ENCODE measurements around the gene NINJ1. TPM values are rescaled to one million over a fixed set of nuclear protein-coding genes. Genes with fewer than 3 reads are reported as not detected.

NINJ1 gene
- total RNA-seq, 1 donor from 2014 or later = 46.6 TPM

GRCh38 chr9:93080406-93080805, 53.6 kb downstream of the NINJ1 start:
- DNase-seq = peak; percentile 28
- no peak for ATAC-seq

GRCh38 chr9:93079371-93079770, 54.7 kb downstream of the NINJ1 start:
- no peaks in the 10 kb centered on the region for H3K27me3 ChIP-seq (ENCODE audit: low read depth)
- H3K9me3 ChIP-seq = no peaks in the 10 kb centered on the region
- no peak for ATAC-seq
- TF ChIP-seq, protein P1, sequence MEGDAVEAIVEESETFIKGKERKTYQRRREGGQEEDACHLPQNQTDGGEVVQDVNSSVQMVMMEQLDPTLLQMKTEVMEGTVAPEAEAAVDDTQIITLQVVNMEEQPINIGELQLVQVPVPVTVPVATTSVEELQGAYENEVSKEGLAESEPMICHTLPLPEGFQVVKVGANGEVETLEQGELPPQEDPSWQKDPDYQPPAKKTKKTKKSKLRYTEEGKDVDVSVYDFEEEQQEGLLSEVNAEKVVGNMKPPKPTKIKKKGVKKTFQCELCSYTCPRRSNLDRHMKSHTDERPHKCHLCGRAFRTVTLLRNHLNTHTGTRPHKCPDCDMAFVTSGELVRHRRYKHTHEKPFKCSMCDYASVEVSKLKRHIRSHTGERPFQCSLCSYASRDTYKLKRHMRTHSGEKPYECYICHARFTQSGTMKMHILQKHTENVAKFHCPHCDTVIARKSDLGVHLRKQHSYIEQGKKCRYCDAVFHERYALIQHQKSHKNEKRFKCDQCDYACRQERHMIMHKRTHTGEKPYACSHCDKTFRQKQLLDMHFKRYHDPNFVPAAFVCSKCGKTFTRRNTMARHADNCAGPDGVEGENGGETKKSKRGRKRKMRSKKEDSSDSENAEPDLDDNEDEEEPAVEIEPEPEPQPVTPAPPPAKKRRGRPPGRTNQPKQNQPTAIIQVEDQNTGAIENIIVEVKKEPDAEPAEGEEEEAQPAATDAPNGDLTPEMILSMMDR (IDR thresholded peaks at IDR 0.05) = no peak
- no peak overlapping the region for H3K4me3 ChIP-seq
- peak; percentile 34 for DNase-seq
- intact Hi-C loops (cut with DNase I) = no loop called here
- no peak overlapping the region for H3K27ac ChIP-seq
- H3K36me3 ChIP-seq = no peaks in the 10 kb centered on the region
- peaks cover 9% of the 10 kb centered on the region for H3K4me1 ChIP-seq

More at GRCh38 chr9:93080406-93080805, 53.6 kb downstream of the NINJ1 start:
- intact Hi-C loops (cut with DNase I) = no loop called here
- Histone ChIP-seq H3K27me3 (ENCODE audit: low read depth) (no peaks in the 10 kb centered on the region), H3K9me3 (no peaks in the 10 kb centered on the region), H3K36me3 (no peaks in the 10 kb centered on the region), H3K27ac (no peak overlapping the region), H3K4me3 (no peak overlapping the region), H3K4me1 (peaks cover 9% of the 10 kb centered on the region)
- TF ChIP-seq, protein P1 (IDR thresholded peaks at IDR 0.05) = no peak

- no peak for ATAC-seq
- H3K27me3 ChIP-seq (ENCODE audit: low read depth) = no peaks in the 10 kb centered on the region
- H3K36me3 ChIP-seq = no peaks in the 10 kb centered on the region
- peaks cover 2% of the 10 kb centered on the region for H3K4me1 ChIP-seq
- intact Hi-C loops (cut with DNase I) = no loop called here
- no peaks in the 10 kb centered on the region for H3K9me3 ChIP-seq
- peak; percentile 34 for DNase-seq
- TF ChIP-seq, protein P1 (IDR thresholded peaks at IDR 0.05) = no peak
- H3K4me3 ChIP-seq = no peak overlapping the region
- no peak overlapping the region for H3K27ac ChIP-seq
Measured at GRCh38 chr9:93077811-93078210, 56.2 kb downstream of the NINJ1 start.

DNA sequence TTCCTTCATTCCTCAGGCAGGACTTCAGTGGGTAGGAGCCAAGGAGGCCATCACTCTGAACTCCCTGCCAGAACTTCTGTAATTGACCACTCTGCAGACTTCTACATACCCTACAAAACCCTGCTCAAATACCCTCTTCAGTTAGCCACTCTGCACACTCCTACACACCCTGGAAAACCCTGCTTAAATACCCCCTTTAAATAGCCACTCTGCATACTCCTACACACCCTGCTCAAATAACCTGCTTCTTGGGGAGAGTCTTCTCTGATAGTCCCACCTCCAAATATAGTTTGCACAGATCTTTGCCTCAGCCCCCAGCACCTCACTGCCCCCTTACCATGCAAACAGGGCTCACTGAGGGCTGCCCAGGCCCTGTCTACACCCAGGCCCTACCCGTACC, 56.7 kb downstream of the NINJ1 start:
- Histone ChIP-seq H3K4me1 (peaks cover 1% of the 10 kb centered on the region), H3K36me3 (no peaks in the 10 kb centered on the region), H3K9me3 (no peaks in the 10 kb centered on the region), H3K27ac (no peak overlapping the region), H3K27me3 (ENCODE audit: low read depth) (no peaks in the 10 kb centered on the region), H3K4me3 (no peak overlapping the region)
- TF ChIP-seq, protein P1 (IDR thresholded peaks at IDR 0.05) = no peak
- DNase-seq = no peak
- no peak for ATAC-seq
- intact Hi-C loops (cut with DNase I) = no loop called here

- Histone ChIP-seq H3K9me3 (no peaks in the 10 kb centered on the region), H3K27ac (no peak overlapping the region), H3K27me3 (ENCODE audit: low read depth) (no peaks in the 10 kb centered on the region), H3K4me1 (peaks cover 5% of the 10 kb centered on the region), H3K36me3 (no peaks in the 10 kb centered on the region), H3K4me3 (no peak overlapping the region)
- intact Hi-C loops (cut with DNase I) = no loop called here
- DNase-seq (no peak), ATAC-seq (no peak)
- TF ChIP-seq, protein P1 (IDR thresholded peaks at IDR 0.05) = no peak
Measured at GRCh38 chr9:93076792-93077128, 57.3 kb downstream of the NINJ1 start.
